GM19372 (cell line): Measurements from ENCODE around the gene CAMSAP1.

Experiments used
- ATAC-seq: cut with Tn5 transposase; IDR thresholded peaks from one replicate; pipeline ENCODE4 v1.9.1; 2021; ENCODE audit warnings: mild to moderate bottlenecking, low read depth, moderate library complexity; ENCODE audit not compliant: unreplicated experiment

CAMSAP1 gene

GRCh38 chr9:135817951-135818717, 89.2 kb downstream of the CAMSAP1 start:
- ATAC-seq: no peak

- ATAC-seq: no peak
Observed at GRCh38 chr9:135816651-135816970, 90.7 kb downstream of the CAMSAP1 start.

- no peak for ATAC-seq
Observed at GRCh38 chr9:135815830-135816650, 91.3 kb downstream of the CAMSAP1 start.

GRCh38 chr9:135815413-135815812, 91.9 kb downstream of the CAMSAP1 start:
- ATAC-seq: no peak

GRCh38 chr9:135814421-135815095, 92.8 kb downstream of the CAMSAP1 start:
- ATAC-seq: no peak

GRCh38 chr9:135813671-135814290, 93.6 kb downstream of the CAMSAP1 start:
- no peak for ATAC-seq

GRCh38 chr9:135812961-135813360, 94.4 kb downstream of the CAMSAP1 start:
- ATAC-seq: no peak

GRCh38 chr9:135811801-135812200, 95.5 kb downstream of the CAMSAP1 start:
- no peak for ATAC-seq

- ATAC-seq: no peak
Observed at GRCh38 chr9:135810806-135811575, 96.4 kb downstream of the CAMSAP1 start.

- ATAC-seq: no peak
Observed at GRCh38 chr9:135809166-135809565, 98.2 kb downstream of the CAMSAP1 start.

- no peak for ATAC-seq
Observed at GRCh38 chr9:135805422-135806022, 101.8 kb downstream of the CAMSAP1 start.

GRCh38 chr9:135804581-135805421, 102.5 kb downstream of the CAMSAP1 start:
- no peak for ATAC-seq

GRCh38 chr9:135803441-135803840, 103.9 kb downstream of the CAMSAP1 start:
- ATAC-seq: no peak

GRCh38 chr9:135802876-135803419, 104.4 kb downstream of the CAMSAP1 start:
- ATAC-seq: no peak

- ATAC-seq: no peak
Observed at GRCh38 chr9:135801070-135801469, 106.3 kb downstream of the CAMSAP1 start.

GRCh38 chr9:135799261-135799660, 108.1 kb downstream of the CAMSAP1 start:
- ATAC-seq: no peak

GRCh38 chr9:135798263-135798585, 109.1 kb downstream of the CAMSAP1 start:
- ATAC-seq: no peak

GRCh38 chr9:135797507-135798262, 109.7 kb downstream of the CAMSAP1 start:
- no peak for ATAC-seq
